NB4 (cell line): ENCODE measurements around the gene PPP2R1B.

ENCODE experiments used
- DNase-seq: peaks from one replicate; pipeline ENCODE4 v3.0.0; 2010; ENCODE audit warnings: low read depth
- H3K4me3 ChIP-seq: one replicate; pipeline ENCODE4 v1.5.1; 2011; ENCODE audit warnings: mild to moderate bottlenecking, low read depth, low read length, moderate library complexity
- CTCF ChIP-seq: IDR thresholded peaks from one replicate; pipeline ENCODE4 v1.5.1; 2012; ENCODE audit warnings: low read depth, low read length
- MAX ChIP-seq: IDR thresholded peaks from 2 replicates; pipeline ENCODE4 v1.6.1; 2011; ENCODE audit warnings: low read depth, low read length
- MYC ChIP-seq: IDR thresholded peaks from 2 replicates; pipeline ENCODE4 v1.6.1; 2011; ENCODE audit warnings: low read depth, low read length
- POLR2A ChIP-seq: IDR thresholded peaks from 2 replicates; pipeline ENCODE4 v1.6.1; 2011; ENCODE audit warnings: mild to moderate bottlenecking; ENCODE audit not compliant: insufficient read length; ENCODE audit errors: extremely low read depth

PPP2R1B gene

GRCh38 chr11:111731821-111732220 lies 34.4 kb downstream of the PPP2R1B start:
- DNase-seq, result no peak
- TF ChIP-seq POLR2A, result no peak
- no peak for TF ChIP-seq MYC
- no peak for TF ChIP-seq MAX
- TF ChIP-seq CTCF, result no peak
- H3K4me3 ChIP-seq, result no peak overlapping the region

- TF ChIP-seq MYC (no peak), MAX (no peak), CTCF (no peak), POLR2A (no peak)
- DNase-seq, result no peak
Measured at GRCh38 chr11:111730871-111731591, 35.2 kb downstream of the PPP2R1B start.

GRCh38 chr11:111729831-111730311 lies 36.3 kb downstream of the PPP2R1B start:
- no peak for TF ChIP-seq MAX
- TF ChIP-seq POLR2A, result no peak
- no peak for TF ChIP-seq CTCF
- no peak for TF ChIP-seq MYC
- no peak overlapping the region for H3K4me3 ChIP-seq
- DNase-seq, result no peak

More at GRCh38 chr11:111730871-111731591, 35.2 kb downstream of the PPP2R1B start:
- H3K4me3 ChIP-seq, result no peak overlapping the region

- DNase-seq, result no peak
- TF ChIP-seq MAX (no peak), CTCF (no peak), MYC (no peak), POLR2A (no peak)
- H3K4me3 ChIP-seq, result no peak overlapping the region
Measured at GRCh38 chr11:111729071-111729830, 36.9 kb downstream of the PPP2R1B start.

- no peak for DNase-seq
- TF ChIP-seq CTCF, result no peak
- TF ChIP-seq MAX, result no peak
- no peak for TF ChIP-seq MYC
- TF ChIP-seq POLR2A, result no peak
- H3K4me3 ChIP-seq, result no peak overlapping the region
Measured at GRCh38 chr11:111727431-111727830, 38.8 kb downstream of the PPP2R1B start.
